NT2/D1 (cell line): ENCODE results near the gene ECI2.
"Not testable (repeated sequence)": the region's sequence is repeated elsewhere in the genome, so short reads cannot be mapped to it uniquely, and the experiment has no call there.

Experiments
- DNase-seq: peaks from one replicate; pipeline ENCODE4 v3.0.0-alpha.2; 2011; ENCODE audit warnings: low read depth, low spot score
- H3K27me3 ChIP-seq: 2 replicates; pipeline ENCODE4 v1.6.0; 2011; ENCODE audit warnings: mild to moderate bottlenecking; ENCODE audit not compliant: insufficient read length, insufficient read depth
- H3K36me3 ChIP-seq: 2 replicates; pipeline ENCODE4 v1.6.1; 2011; ENCODE audit warnings: mild to moderate bottlenecking, low read length, mixed read lengths; ENCODE audit not compliant: insufficient read depth, insufficient read length
- H3K4me1 ChIP-seq: 2 replicates; pipeline ENCODE4 v1.5.1; 2011; ENCODE audit not compliant: insufficient read depth, insufficient read length
- H3K4me3 ChIP-seq: 2 replicates; pipeline ENCODE4 v1.5.1; 2011; ENCODE audit warnings: low read depth; ENCODE audit not compliant: insufficient read length
- H3K9ac ChIP-seq: 2 replicates; pipeline ENCODE4 v1.6.0; 2011; ENCODE audit warnings: low read depth; ENCODE audit not compliant: insufficient read length
- H3K9me3 ChIP-seq: 2 replicates; pipeline ENCODE4 v1.5.1; 2011; ENCODE audit warnings: mild to moderate bottlenecking, low read length; ENCODE audit not compliant: insufficient read depth
- SUZ12 ChIP-seq: IDR thresholded peaks from 2 replicates; pipeline ENCODE4 v1.6.1; 2011; ENCODE audit not compliant: insufficient read length, insufficient read depth; ENCODE audit errors: extremely low read depth
- YY1 ChIP-seq: IDR thresholded peaks from 2 replicates; pipeline ENCODE4 v1.6.1; 2011; ENCODE audit not compliant: insufficient read length, insufficient read depth
- ZNF274 ChIP-seq: IDR thresholded peaks from 2 replicates; pipeline ENCODE4 v1.6.1; 2011; ENCODE audit warnings: mild to moderate bottlenecking, low read depth, low read length

The ECI2 gene

GRCh38 chr6:4113649-4114048, 21.7 kb downstream of the ECI2 start:
- Histone ChIP-seq H3K4me3 (no peak overlapping the region), H3K4me1 (no peaks in the 10 kb centered on the region), H3K9ac (no peak overlapping the region), H3K9me3 (0 out of 2 replicates have a peak, but pooled peaks cover 5% of the 10 kb centered on the region), H3K27me3 (no peaks in the 10 kb centered on the region), H3K36me3 (peaks cover 24% of the 10 kb centered on the region)
- TF ChIP-seq ZNF274 (no peak), YY1 (no peak), SUZ12 (no peak)
- no peak for DNase-seq

DNA sequence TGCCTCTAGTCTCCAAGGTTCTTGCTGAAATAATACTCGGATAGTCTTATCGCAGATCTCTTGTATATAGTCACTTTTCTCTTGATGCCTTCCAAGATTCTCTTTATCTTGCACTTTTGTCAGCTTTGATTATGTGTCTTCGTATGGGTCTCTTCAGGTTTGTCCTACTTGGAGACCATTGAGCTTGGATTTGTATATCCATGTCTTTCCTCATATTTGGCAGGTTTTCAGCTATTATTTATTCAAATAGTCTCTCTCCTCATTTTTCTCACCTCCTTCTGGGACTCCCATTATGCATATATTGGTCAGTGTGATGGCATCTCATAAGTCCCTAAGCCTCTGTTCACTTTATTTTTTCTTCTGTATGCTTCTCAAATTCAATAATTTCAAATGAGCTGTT, 23.0 kb downstream of the ECI2 start:
- Histone ChIP-seq H3K4me1 (no peaks in the 10 kb centered on the region), H3K9ac (no peak overlapping the region), H3K9me3 (0 out of 2 replicates have a peak, but pooled peaks cover 5% of the 10 kb centered on the region), H3K4me3 (no peak overlapping the region), H3K27me3 (no peaks in the 10 kb centered on the region), H3K36me3 (peaks cover 20% of the 10 kb centered on the region)
- no peak for DNase-seq
- TF ChIP-seq YY1 (no peak), ZNF274 (no peak), SUZ12 (no peak)

- not testable (repeated sequence) for DNase-seq, H3K9me3 ChIP-seq, H3K4me1 ChIP-seq, H3K36me3 ChIP-seq, H3K27me3 ChIP-seq, H3K9ac ChIP-seq, H3K4me3 ChIP-seq
Measured at GRCh38 chr6:4109363-4109815, 26.0 kb downstream of the ECI2 start.

GRCh38 chr6:4108561-4109093, 26.7 kb downstream of the ECI2 start:
- TF ChIP-seq ZNF274 (no peak), YY1 (no peak), SUZ12 (no peak)
- no peaks in the 10 kb centered on the region for H3K4me1 ChIP-seq
- 0 out of 2 replicates have a peak, but pooled peaks cover 5% of the 10 kb centered on the region for H3K9me3 ChIP-seq
- no peak overlapping the region for H3K9ac ChIP-seq
- no peaks in the 10 kb centered on the region for H3K36me3 ChIP-seq
- H3K27me3 ChIP-seq = no peaks in the 10 kb centered on the region
- H3K4me3 ChIP-seq = no peak overlapping the region
- DNase-seq = no peak

- Histone ChIP-seq H3K9me3 (0 out of 2 replicates have a peak, but pooled peaks cover 5% of the 10 kb centered on the region), H3K36me3 (no peaks in the 10 kb centered on the region), H3K27me3 (no peaks in the 10 kb centered on the region), H3K4me1 (no peaks in the 10 kb centered on the region), H3K4me3 (no peak overlapping the region), H3K9ac (no peak overlapping the region)
- TF ChIP-seq YY1 (no peak), SUZ12 (no peak), ZNF274 (no peak)
- no peak for DNase-seq
Measured at GRCh38 chr6:4107873-4108272, 27.5 kb downstream of the ECI2 start.

- Histone ChIP-seq H3K36me3 (no peaks in the 10 kb centered on the region), H3K4me3 (no peak overlapping the region), H3K9me3 (no peaks in the 10 kb centered on the region), H3K9ac (no peak overlapping the region), H3K27me3 (no peaks in the 10 kb centered on the region), H3K4me1 (no peaks in the 10 kb centered on the region)
- TF ChIP-seq SUZ12 (no peak), ZNF274 (no peak), YY1 (no peak)
- DNase-seq = no peak
Measured at GRCh38 chr6:4105980-4106536, 29.3 kb downstream of the ECI2 start.

GRCh38 chr6:4103929-4104328, 31.4 kb downstream of the ECI2 start:
- no peak for DNase-seq
- no peak overlapping the region for H3K4me3 ChIP-seq
- TF ChIP-seq SUZ12 (no peak), YY1 (no peak), ZNF274 (no peak)
- no peaks in the 10 kb centered on the region for H3K9me3 ChIP-seq
- H3K27me3 ChIP-seq = no peaks in the 10 kb centered on the region
- no peak overlapping the region for H3K9ac ChIP-seq
- H3K36me3 ChIP-seq = no peaks in the 10 kb centered on the region
- no peaks in the 10 kb centered on the region for H3K4me1 ChIP-seq
